Heart right ventricle (tissue), 16 donors: ENCODE measurements around the gene DDX56. TPM values are rescaled to one million over a fixed set of nuclear protein-coding genes. Genes with fewer than 3 reads are reported as not detected.

ENCODE experiments used
- ATAC-seq, 8 donors: fragments of 200-7000 bp; cut with Tn5 transposase; one replicate each; pipeline ENCODE4 v1.9.1; 2020; ENCODE audit warnings: mild to moderate bottlenecking in 8 of 8, moderate library complexity in 8 of 8, moderate number of reproducible peaks in 1 of 8
- DNase-seq, 2 donors: peaks; one replicate each; pipeline ENCODE4 v3.0.0-alpha.2; 2020
- H3K27ac ChIP-seq, 10 donors: fragments of 200-600 bp; sonication (generic) in 2 of 10; one replicate each; pipeline versions ENCODE4 v1.5.0 to v1.8.0; 2020 to 2022; ENCODE audit warnings: mild to moderate bottlenecking in 3 of 10
- H3K27me3 ChIP-seq, 7 donors: fragments of 200-600 bp; one replicate each; pipeline ENCODE4 v1.8.0; 2021 to 2022; ENCODE audit warnings: mild to moderate bottlenecking in 2 of 7
- H3K36me3 ChIP-seq, 9 donors: fragments of 200-600 bp; sonication (generic) in 1 of 9; one replicate each; pipeline versions ENCODE4 v1.5.0 to v1.8.0; 2020 to 2022; ENCODE audit warnings: mild to moderate bottlenecking in 2 of 9
- H3K4me1 ChIP-seq, 9 donors: fragments of 200-600 bp; sonication (generic) in 1 of 9; one replicate each; pipeline versions ENCODE4 v1.5.0 to v1.8.0; 2020 to 2022; ENCODE audit warnings: mild to moderate bottlenecking in 4 of 9
- H3K4me3 ChIP-seq, 10 donors: fragments of 200-600 bp; sonication (generic) in 2 of 10; one replicate each; pipeline versions ENCODE4 v1.5.0 to v1.8.0; 2020 to 2022; ENCODE audit warnings: mild to moderate bottlenecking in 7 of 10, moderate library complexity in 2 of 10
- H3K9me3 ChIP-seq, 11 donors: fragments of 200-600 bp in 10 of 11; sonication (generic) in 2 of 11; one replicate each; pipeline versions ENCODE4 v1.5.0 to v1.8.0; 2013 to 2022; ENCODE audit warnings: mild to moderate bottlenecking in 2 of 11, control low read depth in 1 of 11, moderate library complexity in 1 of 11
- WGBS, 2 donors: extraction: QIAGEN DNeasy Blood & Tissue Kit; methylation state at CpG; one replicate each; pipeline ENCODE4 v1.1.7; 2013; ENCODE audit warnings: inconsistent platforms in 1 of 2; 5-methylcytosine and 5-hydroxymethylcytosine counted together
- intact Hi-C, 10 donors: fragments of 100-400 bp; cut with DNase I; formaldehyde crosslinking; loops; one replicate each; pipeline versions ENCODE4 v1.11.1 to v1.14.2; 2022
- polyA plus RNA-seq, 2 donors: library from polyadenylated mRNA; stranded (reverse); fragments of 200-250 nt; gene quantifications; one replicate each; pipeline ENCODE4 v1.2.3, GENCODE V29; 2013
- total RNA-seq, 10 donors: library from RNA; stranded (reverse); fragmentation: NEBNext Ultra II Directional in 3 of 10; extraction: Animal tissue kit (Norgen Biotek cat#: 25700) in 3 of 10; gene quantifications; one replicate each; pipeline versions ENCODE4 v1.2.1 to v1.2.4, GENCODE V29; 2021 to 2023
- TF ChIP-seq, protein P1 (sequence below), 9 donors: fragments of 200-600 bp; sonication (generic) in 2 of 9; IDR thresholded peaks; one replicate each; pipeline versions ENCODE4 v1.5.0 to v1.8.0; 2021 to 2022; ENCODE audit warnings: antibody characterized with exemption in 9 of 9, mild to moderate bottlenecking in 5 of 9, moderate library complexity in 1 of 9
- donor health status: Arrhythmogenic right ventricular cardiomyopathy.
- donor health status: ischemic (EF 13 %, LVEDD 7.1; RV severe dilation, severe dysfunction).
- donor health status: healthy with polysubstance abuse.
- donor health status: DM: no; HTN: yes; CAD: no.
- donor health status: DM: no; HTN: no; CAD: no.
- donor health status: ischemic (EF 25% LVEDD 6.9; RV normal size, moderate dysfunction).
- donor health status: ischemic (EF 25% LVEDD 5.7; RV mildly dilated, moderate dysfunction).
- donor health status: healthy.
- donor health status: DM: yes; HTN: yes; CAD: no.
- donor health status: Ischemic cardiomyopathy.
- donor health status: ischemic (EF 35%, LVEDD 5.7; RV mildly dilated, moderate dysfunction).
- donor health status: nonischemic (EF 11% LVEDD 7.7; RV severe dilation, severe dysfunction).
- donor health status: DM: yes; HTN: yes; CAD: no.
- donor health status: PGD.
- donor health status: ischemic (EF 29% LVEDD 5.4; RV normal size, mild dysfunction).
- donor health status: nonischemic (EF 23%, LVEDD 6.1; RV moderate dilation, normal function).

DDX56 gene
- total and polyA plus RNA-seq, 12 donors = 23.2 to 100 (median 29.0) TPM

DNA sequence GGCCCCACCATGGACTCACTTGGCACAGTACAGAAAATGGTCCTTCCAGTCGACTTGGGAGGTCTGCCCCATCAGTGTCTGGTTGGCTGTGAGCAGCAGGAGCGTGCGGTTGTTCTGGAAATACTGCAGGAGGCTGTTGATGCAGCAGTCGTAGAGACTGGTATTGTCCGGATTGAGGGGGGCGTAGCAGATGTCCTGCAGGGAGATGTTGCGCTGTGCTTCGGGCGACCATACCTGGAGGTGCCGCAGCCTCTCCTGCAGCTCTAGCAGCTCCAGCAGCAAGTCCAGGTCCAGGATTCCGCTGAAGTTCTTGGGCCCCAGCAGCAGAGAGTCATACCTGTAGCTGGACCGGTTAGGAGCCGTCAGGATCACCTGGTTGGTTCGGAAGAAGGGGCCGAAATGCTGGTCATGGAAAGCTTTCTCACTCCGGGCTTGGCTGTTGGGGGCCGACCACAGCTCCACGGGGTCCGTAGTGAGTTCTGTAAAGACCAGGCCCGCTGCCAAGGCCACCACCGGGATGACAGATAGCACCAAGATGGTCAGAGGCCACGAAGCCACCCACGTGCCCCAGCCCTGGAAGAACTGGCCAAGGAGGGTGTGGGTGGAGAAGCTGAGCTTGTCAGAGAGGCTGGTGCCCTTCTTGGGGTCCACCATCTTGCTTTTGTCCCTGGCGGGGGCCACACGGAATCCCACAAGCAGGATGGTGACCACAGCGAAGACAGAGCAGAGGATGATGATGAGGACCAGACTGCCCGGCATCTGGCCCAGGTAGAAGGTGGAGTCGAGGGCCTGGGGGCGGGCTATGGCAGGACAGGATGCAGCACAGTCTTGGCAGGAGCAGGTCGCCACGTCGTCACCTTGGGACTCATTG is 34.7 kb downstream of the DDX56 start:
- DNase-seq = no peak
- TF ChIP-seq, protein P1, sequence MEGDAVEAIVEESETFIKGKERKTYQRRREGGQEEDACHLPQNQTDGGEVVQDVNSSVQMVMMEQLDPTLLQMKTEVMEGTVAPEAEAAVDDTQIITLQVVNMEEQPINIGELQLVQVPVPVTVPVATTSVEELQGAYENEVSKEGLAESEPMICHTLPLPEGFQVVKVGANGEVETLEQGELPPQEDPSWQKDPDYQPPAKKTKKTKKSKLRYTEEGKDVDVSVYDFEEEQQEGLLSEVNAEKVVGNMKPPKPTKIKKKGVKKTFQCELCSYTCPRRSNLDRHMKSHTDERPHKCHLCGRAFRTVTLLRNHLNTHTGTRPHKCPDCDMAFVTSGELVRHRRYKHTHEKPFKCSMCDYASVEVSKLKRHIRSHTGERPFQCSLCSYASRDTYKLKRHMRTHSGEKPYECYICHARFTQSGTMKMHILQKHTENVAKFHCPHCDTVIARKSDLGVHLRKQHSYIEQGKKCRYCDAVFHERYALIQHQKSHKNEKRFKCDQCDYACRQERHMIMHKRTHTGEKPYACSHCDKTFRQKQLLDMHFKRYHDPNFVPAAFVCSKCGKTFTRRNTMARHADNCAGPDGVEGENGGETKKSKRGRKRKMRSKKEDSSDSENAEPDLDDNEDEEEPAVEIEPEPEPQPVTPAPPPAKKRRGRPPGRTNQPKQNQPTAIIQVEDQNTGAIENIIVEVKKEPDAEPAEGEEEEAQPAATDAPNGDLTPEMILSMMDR (IDR thresholded peaks at IDR 0.05) = no peak
- WGBS, 2 donors = 87 to 94% methylated on average over 32 of the region's 32 CpGs

DNA sequence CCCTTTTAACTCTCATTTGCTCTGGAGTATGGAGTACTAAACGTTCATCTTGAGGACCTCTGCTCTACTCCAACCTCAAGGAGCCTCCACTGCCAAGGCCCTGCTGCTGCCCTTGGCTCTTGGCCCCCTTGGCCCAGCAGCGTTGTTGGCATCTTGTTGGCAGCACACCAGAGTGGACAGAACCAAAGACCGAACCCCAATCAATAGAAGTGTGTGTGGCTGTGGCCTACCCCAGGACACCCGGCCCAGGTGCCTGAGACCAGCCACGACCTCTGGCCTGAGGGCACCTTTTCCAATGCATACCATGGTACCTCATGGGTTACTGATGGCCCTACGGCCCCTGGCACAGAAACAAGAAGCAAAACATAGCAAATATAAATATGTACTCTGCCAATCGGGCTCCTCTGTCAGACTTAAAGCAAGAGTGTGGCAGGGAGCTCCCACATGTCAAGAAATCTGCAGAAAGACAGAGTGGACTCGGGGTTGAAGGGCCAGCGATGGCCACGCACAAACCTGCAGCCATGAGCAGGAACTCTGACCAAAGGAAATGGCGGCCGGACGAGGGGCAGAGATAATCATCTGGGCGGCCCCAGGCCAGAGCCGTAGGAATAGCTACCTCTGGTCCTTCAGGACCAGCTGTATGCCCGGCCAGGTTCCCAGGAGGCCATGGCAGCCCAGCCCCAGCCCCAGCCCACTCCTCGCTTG is 35.5 kb downstream of the DDX56 start:
- H3K4me3 ChIP-seq = no peak overlapping the region
- WGBS, 2 donors = 87 to 90% methylated on average over 17 of the region's 17 CpGs
- no peaks in the 10 kb centered on the region for H3K4me1 ChIP-seq
- H3K9me3 ChIP-seq = no peaks in the 10 kb centered on the region
- no peak overlapping the region for H3K27ac ChIP-seq
- intact Hi-C loops = no loop called here
- TF ChIP-seq, protein P1 (IDR thresholded peaks at IDR 0.05) = no peak
- H3K36me3 ChIP-seq = no peaks in the 10 kb centered on the region
- ATAC-seq (no peak), DNase-seq (no peak)
- no peaks in the 10 kb centered on the region for H3K27me3 ChIP-seq

More for the DNA sequence above, 34.7 kb downstream of the DDX56 start:
- Histone ChIP-seq H3K4me3 (no peak overlapping the region), H3K36me3 (no peaks in the 10 kb centered on the region), H3K4me1 (no peaks in the 10 kb centered on the region), H3K27me3 (no peaks in the 10 kb centered on the region), H3K9me3 (no peaks in the 10 kb centered on the region), H3K27ac (no peak overlapping the region)
- no peak for ATAC-seq
- intact Hi-C loops = no loop called here

DNA sequence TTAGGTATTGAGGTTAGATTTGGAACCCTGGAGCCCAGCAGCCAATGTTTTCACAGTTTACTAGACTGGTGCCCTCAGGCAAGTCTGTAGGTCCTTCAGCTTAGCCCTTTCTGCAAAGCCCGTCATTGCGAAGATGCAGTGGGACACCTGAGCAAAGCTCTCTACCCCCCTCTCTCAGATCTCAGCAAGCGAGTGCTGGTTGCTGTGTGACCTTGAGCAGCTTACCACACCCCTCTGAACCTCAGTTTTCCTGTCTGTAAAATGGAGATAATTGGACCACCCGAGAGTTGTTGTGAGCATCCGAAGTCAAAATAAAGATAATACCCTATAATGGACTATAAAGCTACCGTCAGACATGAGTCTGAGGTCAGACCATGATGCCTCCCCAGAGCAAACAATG is 36.3 kb downstream of the DDX56 start:
- no peaks in the 10 kb centered on the region for H3K9me3 ChIP-seq
- H3K36me3 ChIP-seq = no peaks in the 10 kb centered on the region
- TF ChIP-seq, protein P1 (IDR thresholded peaks at IDR 0.05) = no peak
- ATAC-seq (no peak), DNase-seq (no peak)
- 93 to 94% methylated on average over 6 of the region's 6 CpGs for WGBS, 2 donors
- H3K27ac ChIP-seq = no peak overlapping the region
- H3K4me3 ChIP-seq = no peak overlapping the region
- no peaks in the 10 kb centered on the region for H3K27me3 ChIP-seq
- no peaks in the 10 kb centered on the region for H3K4me1 ChIP-seq
- intact Hi-C loops = no loop called here

DNA sequence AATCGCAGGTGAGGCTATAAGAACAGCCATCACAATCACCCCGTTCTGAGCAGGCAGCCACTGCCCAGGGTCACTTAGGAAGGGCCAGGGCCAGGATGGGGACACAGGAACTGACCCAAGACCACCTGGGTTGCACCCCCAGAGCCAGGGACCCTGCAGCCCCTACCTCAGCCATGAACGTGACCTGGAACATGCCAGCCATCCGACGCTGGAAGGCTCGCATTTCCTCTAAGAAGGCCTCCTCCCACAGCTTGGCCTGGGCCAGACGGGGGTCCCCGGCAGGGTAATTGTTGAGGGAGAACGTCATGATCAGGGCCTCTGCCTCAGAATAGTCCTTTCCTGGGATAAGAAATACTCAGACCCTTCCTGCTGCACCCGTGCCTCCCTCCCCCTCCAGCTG is 37.6 kb downstream of the DDX56 start:
- intact Hi-C loops = no loop called here
- Histone ChIP-seq H3K36me3 (no peaks in the 10 kb centered on the region), H3K4me1 (no peaks in the 10 kb centered on the region), H3K27ac (no peak overlapping the region), H3K9me3 (no peaks in the 10 kb centered on the region), H3K27me3 (no peaks in the 10 kb centered on the region), H3K4me3 (no peak overlapping the region)
- ATAC-seq (no peak), DNase-seq (no peak)
- TF ChIP-seq, protein P1 (IDR thresholded peaks at IDR 0.05) = no peak
- WGBS, 2 donors = 80 to 82% methylated on average over 10 of the region's 10 CpGs
